ENCODE results near the gene ACHE. TPM values are rescaled to one million over a fixed set of nuclear protein-coding genes. Genes with fewer than 3 reads are reported as not detected.

The ACHE gene
- total RNA-seq, 1 donor from 2014 or later = not detected

- TF ChIP-seq CTCF (IDR thresholded peaks at IDR 0.05; ENCODE audit: insufficient read depth, low read length, severe bottlenecking) = no peak
- FAIRE-seq = no peak
- DNase-seq (ENCODE audit: low read depth) = peak; percentile 77
- Histone ChIP-seq H3K36me3 (ENCODE audit: control insufficient read depth, insufficient read depth, low read length) (peaks cover 17% of the 10 kb centered on the region), H3K4me3 (ENCODE audit: low read depth, low read length) (peak within 1 kb of the TSS; percentile 93), H3K27me3 (ENCODE audit: control insufficient read depth, insufficient read depth, low read length) (no peaks in the 10 kb centered on the region)
Observed at GRCh38 chr7:100867040-100867775, 28.5 kb downstream of the ACHE start, which contains the start of gene TRIP6. TRIP6 (plus strand) TSS chr7:100867387; CDS start chr7:100867498, 111 bp downstream.

- TF ChIP-seq CTCF (IDR thresholded peaks at IDR 0.05; ENCODE audit: insufficient read depth, low read length, severe bottlenecking) = no peak
- Histone ChIP-seq H3K27me3 (ENCODE audit: control insufficient read depth, insufficient read depth, low read length) (no peaks in the 10 kb centered on the region), H3K36me3 (ENCODE audit: control insufficient read depth, insufficient read depth, low read length) (peaks cover 16% of the 10 kb centered on the region), H3K4me3 (ENCODE audit: low read depth, low read length) (peak overlapping the region; percentile 93)
- FAIRE-seq = no peak
- no peak for DNase-seq (ENCODE audit: low read depth)
Observed at GRCh38 chr7:100866729-100867039, 29.0 kb downstream of the ACHE start.

- Histone ChIP-seq H3K4me3 (ENCODE audit: low read depth, low read length) (peak overlapping the region; percentile 93), H3K36me3 (ENCODE audit: control insufficient read depth, insufficient read depth, low read length) (peaks cover 15% of the 10 kb centered on the region), H3K27me3 (ENCODE audit: control insufficient read depth, insufficient read depth, low read length) (no peaks in the 10 kb centered on the region)
- peak; percentile 46 for DNase-seq (ENCODE audit: low read depth)
- FAIRE-seq = no peak
- no peak for TF ChIP-seq CTCF (IDR thresholded peaks at IDR 0.05; ENCODE audit: insufficient read depth, low read length, severe bottlenecking)
Observed at GRCh38 chr7:100865938-100866728, 29.6 kb downstream of the ACHE start.

GRCh38 chr7:100865372-100865911 lies 30.2 kb downstream of the ACHE start:
- Histone ChIP-seq H3K4me3 (ENCODE audit: low read depth, low read length) (peak overlapping the region; percentile 93), H3K27me3 (ENCODE audit: control insufficient read depth, insufficient read depth, low read length) (no peaks in the 10 kb centered on the region), H3K36me3 (ENCODE audit: control insufficient read depth, insufficient read depth, low read length) (peaks cover 17% of the 10 kb centered on the region)
- FAIRE-seq (peak; percentile 94), DNase-seq (ENCODE audit: low read depth) (peak; percentile 98)
- peak; percentile 46 for TF ChIP-seq CTCF (IDR thresholded peaks at IDR 0.05; ENCODE audit: insufficient read depth, low read length, severe bottlenecking)

- TF ChIP-seq CTCF (IDR thresholded peaks at IDR 0.05; ENCODE audit: insufficient read depth, low read length, severe bottlenecking) = no peak
- Histone ChIP-seq H3K27me3 (ENCODE audit: control insufficient read depth, insufficient read depth, low read length) (no peaks in the 10 kb centered on the region), H3K4me3 (ENCODE audit: low read depth, low read length) (no peak overlapping the region), H3K36me3 (ENCODE audit: control insufficient read depth, insufficient read depth, low read length) (peaks cover 19% of the 10 kb centered on the region)
- DNase-seq (ENCODE audit: low read depth) (no peak), FAIRE-seq (no peak)
Observed at GRCh38 chr7:100864263-100864845, 31.3 kb downstream of the ACHE start.

Measured in bronchial epithelial cell (primary cell).